Endothelial cell (in vitro differentiated cells): ENCODE measurements around the gene IFI6. TPM values are rescaled to one million over a fixed set of nuclear protein-coding genes. Genes with fewer than 3 reads are reported as not detected.

Experiments
- DNase-seq: peaks from one replicate; pipeline ENCODE4 v3.0.0; 2021; ENCODE audit warnings: low spot score
- H3K27ac Mint-ChIP-seq: one replicate; pipeline ENCODE4 v1.8.0; 2021; ENCODE audit warnings: mixed read lengths, inconsistent platforms; ENCODE audit not compliant: unreplicated experiment
- H3K27me3 Mint-ChIP-seq: one replicate; pipeline ENCODE4 v1.8.0; 2021; ENCODE audit warnings: mild to moderate bottlenecking, moderate library complexity, mixed read lengths, inconsistent platforms; ENCODE audit not compliant: unreplicated experiment
- H3K36me3 Mint-ChIP-seq: one replicate; pipeline ENCODE4 v1.8.0; 2021; ENCODE audit warnings: mild to moderate bottlenecking, low read depth, mixed read lengths, inconsistent platforms; ENCODE audit not compliant: unreplicated experiment
- H3K4me1 Mint-ChIP-seq: one replicate; pipeline ENCODE4 v1.8.0; 2021; ENCODE audit warnings: mild to moderate bottlenecking, mixed read lengths, inconsistent platforms; ENCODE audit not compliant: unreplicated experiment
- H3K4me3 Mint-ChIP-seq: one replicate; pipeline ENCODE4 v1.8.0; 2021; ENCODE audit warnings: mild to moderate bottlenecking, mixed read lengths, inconsistent platforms; ENCODE audit not compliant: unreplicated experiment
- H3K9me3 Mint-ChIP-seq: one replicate; pipeline ENCODE4 v1.8.0; 2021; ENCODE audit warnings: mixed read lengths, inconsistent platforms; ENCODE audit not compliant: unreplicated experiment
- CTCF ChIP-seq: fragments of 200-600 bp; sonication (generic); IDR thresholded peaks from one replicate; pipeline ENCODE4 v1.5.0; 2021; ENCODE audit warnings: antibody characterized with exemption; ENCODE audit not compliant: unreplicated experiment
- long read RNA-seq: library from polyadenylated mRNA; unstranded; transcript quantifications from one replicate; pipeline ENCODE4 v2.0.0, GENCODE V29; 2020; ENCODE audit not compliant: unreplicated experiment
- total RNA-seq: library from RNA; stranded (reverse); fragmentation: NEBNext Ultra II Directional; extraction: Animal tissue kit (Norgen Biotek cat#: 25700); gene quantifications from one replicate; pipeline ENCODE4 v1.2.1, GENCODE V29; 2021; ENCODE audit not compliant: unreplicated experiment

The IFI6 gene, protein sequence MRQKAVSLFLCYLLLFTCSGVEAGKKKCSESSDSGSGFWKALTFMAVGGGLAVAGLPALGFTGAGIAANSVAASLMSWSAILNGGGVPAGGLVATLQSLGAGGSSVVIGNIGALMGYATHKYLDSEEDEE
- 9.7 TPM for total RNA-seq
- long read RNA-seq, transcript IFI6-202 (5 exons, 841 nt): major isoform, 8 of 11 reads
- long read RNA-seq, partial matches to known transcripts: 0 of 11 reads
- long read RNA-seq, other reads (novel, unspliced or antisense): 1 of 11 reads

DNA sequence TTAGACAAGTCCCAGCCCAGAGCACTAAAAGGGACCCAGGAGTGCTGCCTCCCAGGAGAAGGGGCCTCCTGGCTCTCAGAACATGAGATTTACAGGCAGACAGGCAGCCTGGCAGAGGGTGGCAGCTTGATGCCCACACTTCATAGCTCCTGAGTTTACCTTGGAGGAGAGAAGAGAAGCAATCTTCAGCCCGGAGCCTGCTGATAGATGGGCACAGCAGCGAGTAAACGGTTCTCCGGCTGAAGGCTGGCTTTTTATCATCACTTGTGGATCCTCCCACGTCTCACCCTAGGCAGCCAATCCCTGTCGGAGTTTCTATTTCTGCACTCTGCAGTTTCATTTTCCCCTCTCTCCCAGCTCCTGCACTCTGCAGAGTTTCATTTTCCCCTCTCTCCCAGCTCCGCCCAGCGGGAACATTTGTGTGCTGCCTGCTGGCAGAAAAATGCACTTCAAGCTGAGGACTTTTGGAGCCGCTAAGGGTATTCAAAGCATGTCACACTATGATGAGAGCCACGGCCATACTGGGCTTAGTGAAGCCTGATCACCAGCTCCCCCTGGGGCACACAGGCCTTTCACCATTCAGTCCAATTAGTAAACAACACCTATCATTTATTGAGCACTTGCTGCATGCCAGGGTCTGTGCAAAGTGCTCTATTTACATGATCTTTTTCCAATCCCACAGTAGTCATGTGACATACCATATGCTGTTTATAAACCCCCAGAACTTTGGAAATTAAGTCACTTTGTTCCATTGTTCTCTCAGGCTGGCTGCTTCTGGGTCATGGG lies at the start of gene IFI6:
TSS of gene IFI6 (minus strand) at position 229 of the 786 bp plus-strand sequence. CDS start 2,878 bp downstream, outside the sequence.
- TF ChIP-seq CTCF: no peak
- Mint-ChIP-seq H3K27me3 (peaks cover 1% of the 10 kb centered on the region), H3K27ac (peak within 1 kb of the TSS; percentile 80), H3K4me3 (peak within 1 kb of the TSS; percentile 78), H3K36me3 (no peaks in the 10 kb centered on the region), H3K9me3 (no peaks in the 10 kb centered on the region), H3K4me1 (peaks cover 10% of the 10 kb centered on the region)
- peak; percentile 70 for DNase-seq

- Mint-ChIP-seq H3K4me1 (peaks cover under 1% of the 10 kb centered on the region), H3K27ac (no peak overlapping the region), H3K36me3 (peaks cover 1% of the 10 kb centered on the region), H3K4me3 (no peak overlapping the region), H3K9me3 (no peaks in the 10 kb centered on the region), H3K27me3 (peaks cover 7% of the 10 kb centered on the region)
- no peak for DNase-seq
- TF ChIP-seq CTCF: no peak
These were observed 47.6 kb upstream of the IFI6 start for GRCh38 chr1:27719286-27720251.

DNA sequence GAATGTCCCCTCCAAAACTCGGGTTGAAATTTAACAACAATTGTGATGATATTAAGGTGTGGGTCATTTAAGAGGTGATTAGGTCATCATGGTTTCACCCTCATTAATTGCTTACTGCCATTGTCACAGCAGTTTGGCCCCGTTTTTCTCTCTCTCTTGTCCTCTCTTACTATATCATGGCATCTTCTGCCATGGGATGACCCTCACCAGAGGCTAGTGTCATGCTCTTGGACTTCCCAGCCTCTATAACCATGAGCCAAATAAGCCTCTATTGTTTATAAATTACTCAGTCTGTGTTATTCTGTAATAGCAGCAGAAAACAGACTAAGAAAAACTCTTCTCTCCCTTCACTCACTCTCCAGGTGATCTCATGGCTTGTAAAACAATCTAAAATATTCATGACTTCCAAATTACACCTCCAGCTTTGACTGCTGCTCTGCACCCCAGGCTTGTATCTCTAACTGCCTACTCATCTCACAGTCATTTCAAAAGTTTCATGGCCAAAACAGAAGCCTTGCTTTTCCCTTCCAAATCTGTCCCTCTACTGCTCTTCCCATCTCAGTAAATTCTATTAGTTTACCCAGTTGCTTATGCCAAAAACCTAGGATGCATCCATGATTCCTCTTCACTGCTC lies 44.4 kb upstream of the IFI6 start:
- no peak for TF ChIP-seq CTCF
- DNase-seq: no peak
- Mint-ChIP-seq H3K9me3 (no peaks in the 10 kb centered on the region), H3K4me3 (no peak overlapping the region), H3K27ac (no peak overlapping the region), H3K36me3 (no peaks in the 10 kb centered on the region), H3K27me3 (peaks cover 7% of the 10 kb centered on the region), H3K4me1 (no peaks in the 10 kb centered on the region)

DNA sequence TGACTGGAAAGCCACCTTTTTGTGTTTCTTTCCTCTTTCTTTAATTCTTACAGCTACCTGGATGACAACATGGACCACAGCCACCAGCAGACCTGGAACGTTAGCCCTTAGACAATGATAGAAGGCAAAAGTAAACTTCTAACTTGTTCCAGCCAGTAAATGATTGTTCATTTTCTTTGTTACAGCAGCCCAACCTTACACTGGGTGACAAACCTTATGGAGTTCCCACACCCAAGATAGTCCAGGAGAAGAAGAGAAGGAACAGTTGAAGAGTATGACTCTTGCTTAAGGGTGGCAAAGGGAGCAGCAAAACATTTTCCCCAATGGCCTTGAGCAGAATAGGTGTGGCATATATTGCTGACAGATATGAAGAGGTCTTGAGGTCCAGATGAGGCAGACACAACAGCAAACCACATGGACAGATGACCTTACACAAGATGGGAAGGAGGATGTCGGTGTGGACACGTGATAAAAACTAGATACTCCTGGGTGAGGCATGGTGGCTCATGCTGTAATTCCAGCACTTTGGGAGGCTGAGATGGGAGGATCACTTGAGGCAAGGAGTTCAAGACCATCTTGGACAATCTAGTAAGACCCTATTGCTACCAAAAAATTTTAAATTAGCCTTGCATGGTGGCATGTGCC lies 42.0 kb upstream of the IFI6 start:
- Mint-ChIP-seq H3K4me3 (no peak overlapping the region), H3K27ac (no peak overlapping the region), H3K27me3 (no peaks in the 10 kb centered on the region), H3K9me3 (no peaks in the 10 kb centered on the region), H3K36me3 (no peaks in the 10 kb centered on the region), H3K4me1 (no peaks in the 10 kb centered on the region)
- TF ChIP-seq CTCF: no peak
- no peak for DNase-seq
